HPDE6-E6E7 (cell line): ENCODE measurements around the gene STIP1.

Experiments
- DNase-seq: peaks from one replicate; pipeline ENCODE4 v3.0.0; 2011; ENCODE audit warnings: missing footprints; ENCODE audit errors: extremely low spot score

Gene STIP1

GRCh38 chr11:64250415-64251015, 64.5 kb downstream of the STIP1 start:
- DNase-seq = no peak

GRCh38 chr11:64251016-64251752, 65.2 kb downstream of the STIP1 start, which contains the start of gene PLCB3:
PLCB3 (plus strand) TSS chr11:64251530; CDS start chr11:64251650, 120 bp downstream.
- no peak for DNase-seq

- DNase-seq = no peak
Measured at GRCh38 chr11:64251753-64252002, 65.7 kb downstream of the STIP1 start.

- no peak for DNase-seq
Measured at GRCh38 chr11:64252003-64252872, 66.3 kb downstream of the STIP1 start.

GRCh38 chr11:64253043-64253442, 67.1 kb downstream of the STIP1 start:
- DNase-seq = no peak

GRCh38 chr11:64253481-64253880, 67.5 kb downstream of the STIP1 start:
- no peak for DNase-seq
